AG08395 (cell line): ENCODE measurements around the gene FBXO15.

Experiments
- DNase-seq: peaks from one replicate; pipeline ENCODE4 v3.0.0; 2012; ENCODE audit warnings: mixed read lengths, low spot score

The FBXO15 gene

GRCh38 chr18:74113711-74114110, 33.9 kb downstream of the FBXO15 start:
- DNase-seq, result no peak

GRCh38 chr18:74110976-74111375, 36.7 kb downstream of the FBXO15 start:
- DNase-seq, result no peak

GRCh38 chr18:74110149-74110548, 37.5 kb downstream of the FBXO15 start:
- no peak for DNase-seq

- DNase-seq, result no peak
These were observed 39.2 kb downstream of the FBXO15 start for GRCh38 chr18:74108460-74108859.

GRCh38 chr18:74097803-74098202, 49.8 kb downstream of the FBXO15 start:
- no peak for DNase-seq

- DNase-seq, result no peak
These were observed 54.7 kb downstream of the FBXO15 start for GRCh38 chr18:74092922-74093321.

- no peak for DNase-seq
These were observed 63.3 kb downstream of the FBXO15 start for GRCh38 chr18:74084184-74084855.

GRCh38 chr18:74083557-74083952, 64.1 kb downstream of the FBXO15 start:
- no peak for DNase-seq

- no peak for DNase-seq
These were observed 64.7 kb downstream of the FBXO15 start for GRCh38 chr18:74082742-74083556.

- DNase-seq, result peak; percentile 66
These were observed 65.5 kb downstream of the FBXO15 start for GRCh38 chr18:74081966-74082741.

- no peak for DNase-seq
These were observed 69.4 kb downstream of the FBXO15 start for GRCh38 chr18:74078257-74078656.

GRCh38 chr18:74074668-74075564, 72.7 kb downstream of the FBXO15 start:
- no peak for DNase-seq

- no peak for DNase-seq
These were observed 73.5 kb downstream of the FBXO15 start for GRCh38 chr18:74073957-74074667.

- no peak for DNase-seq
These were observed 78.2 kb downstream of the FBXO15 start for GRCh38 chr18:74069178-74070050.

- DNase-seq, result no peak
These were observed 79.3 kb downstream of the FBXO15 start for GRCh38 chr18:74068296-74068695.

GRCh38 chr18:74066018-74066417, 81.6 kb downstream of the FBXO15 start:
- DNase-seq, result no peak

GRCh38 chr18:74065366-74065765, 82.3 kb downstream of the FBXO15 start:
- DNase-seq, result no peak

GRCh38 chr18:74064510-74064909, 83.1 kb downstream of the FBXO15 start:
- no peak for DNase-seq

- no peak for DNase-seq
These were observed 84.1 kb downstream of the FBXO15 start for GRCh38 chr18:74063557-74063956.

GRCh38 chr18:74063023-74063422, 84.6 kb downstream of the FBXO15 start:
- no peak for DNase-seq
